Lung (tissue), 12 donors: ENCODE results near the gene NRP2. TPM values are rescaled to one million over a fixed set of nuclear protein-coding genes. Genes with fewer than 3 reads are reported as not detected.

Experiments used
- ATAC-seq: fragments of 200-7000 bp; cut with Tn5 transposase; one replicate; pipeline ENCODE4 v1.9.1; 2020; ENCODE audit warnings: moderate number of reproducible peaks; ENCODE audit not compliant: insufficient read depth, low FRiP score
- DNase-seq, 3 donors: peaks; one replicate each; pipeline ENCODE4 v3.0.0-alpha.2; 2013 to 2017
- H3K27ac ChIP-seq, 2 donors: one replicate each; pipeline ENCODE4 v1.5.1; 2013; ENCODE audit warnings: mild to moderate bottlenecking in 2 of 2, moderate library complexity in 2 of 2, control low read depth in 1 of 2, inconsistent platforms in 1 of 2, low read depth in 1 of 2, low read length in 1 of 2
- H3K27me3 ChIP-seq, 3 donors: one replicate each; pipeline ENCODE4 v1.5.1; 2013; ENCODE audit warnings: low read length in 2 of 3; ENCODE audit not compliant: control insufficient read depth in 3 of 3, insufficient read depth in 3 of 3
- H3K36me3 ChIP-seq, 4 donors: one replicate each; pipeline ENCODE4 v1.5.1; 2013; ENCODE audit warnings: low read length in 4 of 4, mild to moderate bottlenecking in 1 of 4, moderate library complexity in 1 of 4; ENCODE audit not compliant: control insufficient read depth in 4 of 4, insufficient read depth in 4 of 4
- H3K4me1 ChIP-seq, 5 donors: one replicate each; pipeline ENCODE4 v1.5.1; 2013; ENCODE audit warnings: low read length in 5 of 5, mild to moderate bottlenecking in 2 of 5, moderate library complexity in 1 of 5; ENCODE audit not compliant: control insufficient read depth in 5 of 5, insufficient read depth in 5 of 5
- H3K4me3 ChIP-seq: one replicate; pipeline ENCODE4 v1.5.1; 2013; ENCODE audit warnings: mild to moderate bottlenecking, control low read depth, moderate library complexity
- H3K9ac ChIP-seq, 2 donors: one replicate each; pipeline ENCODE4 v1.5.1; 2013; ENCODE audit warnings: low read length in 2 of 2, control low read depth in 1 of 2; ENCODE audit not compliant: insufficient read depth in 1 of 2
- H3K9me3 ChIP-seq, 4 donors: one replicate each; pipeline ENCODE4 v1.5.1; 2013; ENCODE audit warnings: low read length in 3 of 4, mild to moderate bottlenecking in 1 of 4, moderate library complexity in 1 of 4; ENCODE audit not compliant: control insufficient read depth in 4 of 4, insufficient read depth in 3 of 4
- CTCF ChIP-seq: IDR thresholded peaks from 2 replicates; pipeline ENCODE4 v1.5.1; 2012; ENCODE audit warnings: mild to moderate bottlenecking; ENCODE audit errors: control extremely low read depth, extremely low read depth
- WGBS, 2 donors: extraction: QIAGEN DNeasy Blood & Tissue Kit; methylation state at CpG; one replicate each; pipeline ENCODE4 v1.1.7; 2013; 5-methylcytosine and 5-hydroxymethylcytosine counted together
- polyA plus RNA-seq, 2 donors: library from polyadenylated mRNA; stranded (reverse); fragments of 200-250 nt; gene quantifications; one replicate each; pipeline ENCODE4 v1.2.1, GENCODE V29; 2013
- total RNA-seq, 2 donors: library from RNA; depleted of rRNA in 1 of 2; stranded (reverse); fragments of >200 nt in 1 of 2; gene quantifications; one replicate each; pipeline ENCODE4 v1.2.1, GENCODE V29; 2014 to 2021
- donor health status: control.
- donor health status: control.
- donor health status: Bipolar disorder and iron deficiency.
- donor health status: healthy.
- donor health status: DM: yes; HTN: yes; CAD: no.

Gene NRP2
- total and polyA plus RNA-seq, 4 donors: 20.4 to 125 (median 63.2) TPM

GRCh38 chr2:205738117-205738968 lies 56.0 kb downstream of the NRP2 start:
- Histone ChIP-seq H3K9me3 (no peaks in the 10 kb centered on the region), H3K27ac (no peak overlapping the region), H3K9ac (peak overlapping the region in 1 of 2 donors; percentile 37), H3K4me1 (peaks cover 0 to 35% (median 6%) of the 10 kb centered on the region in 5 donors), H3K4me3 (no peak overlapping the region), H3K36me3 (peaks cover 2 to 35% (median 25%) of the 10 kb centered on the region in 4 donors), H3K27me3 (no peaks in the 10 kb centered on the region)
- 78 to 85% methylated on average over 15 of the region's 15 CpGs for WGBS, 2 donors
- no peak for ATAC-seq
- DNase-seq: peak; percentile 72 to 83 (median 72)
- TF ChIP-seq CTCF: no peak

GRCh38 chr2:205739620-205740019 lies 57.3 kb downstream of the NRP2 start:
- WGBS, 2 donors: 97 to 100% methylated on average over 1 of the region's 1 CpG
- TF ChIP-seq CTCF: no peak

GRCh38 chr2:205740381-205740780 lies 58.1 kb downstream of the NRP2 start:
- peaks cover 0 to 21% (median 6%) of the 10 kb centered on the region in 5 donors for H3K4me1 ChIP-seq
- no peak for ATAC-seq
- H3K27me3 ChIP-seq: no peaks in the 10 kb centered on the region
- WGBS, 2 donors: 95 to 98% methylated on average over 8 of the region's 8 CpGs
- no peak overlapping the region for H3K9ac ChIP-seq
- no peak for DNase-seq
- no peaks in the 10 kb centered on the region for H3K9me3 ChIP-seq
- no peak for TF ChIP-seq CTCF
- H3K27ac ChIP-seq: no peak overlapping the region
- peaks cover 2 to 39% (median 32%) of the 10 kb centered on the region in 4 donors for H3K36me3 ChIP-seq
- H3K4me3 ChIP-seq: no peak overlapping the region

More at GRCh38 chr2:205739620-205740019, 57.3 kb downstream of the NRP2 start:
- ATAC-seq (no peak), DNase-seq (no peak)
- Histone ChIP-seq H3K9ac (no peak overlapping the region), H3K4me1 (peaks cover 0 to 27% (median 6%) of the 10 kb centered on the region in 5 donors), H3K27me3 (no peaks in the 10 kb centered on the region), H3K9me3 (no peaks in the 10 kb centered on the region), H3K4me3 (no peak overlapping the region), H3K36me3 (peaks cover 2 to 37% (median 32%) of the 10 kb centered on the region in 4 donors), H3K27ac (no peak overlapping the region)
